ENCODE measurements around the gene RAB36.

Gene RAB36

DNA sequence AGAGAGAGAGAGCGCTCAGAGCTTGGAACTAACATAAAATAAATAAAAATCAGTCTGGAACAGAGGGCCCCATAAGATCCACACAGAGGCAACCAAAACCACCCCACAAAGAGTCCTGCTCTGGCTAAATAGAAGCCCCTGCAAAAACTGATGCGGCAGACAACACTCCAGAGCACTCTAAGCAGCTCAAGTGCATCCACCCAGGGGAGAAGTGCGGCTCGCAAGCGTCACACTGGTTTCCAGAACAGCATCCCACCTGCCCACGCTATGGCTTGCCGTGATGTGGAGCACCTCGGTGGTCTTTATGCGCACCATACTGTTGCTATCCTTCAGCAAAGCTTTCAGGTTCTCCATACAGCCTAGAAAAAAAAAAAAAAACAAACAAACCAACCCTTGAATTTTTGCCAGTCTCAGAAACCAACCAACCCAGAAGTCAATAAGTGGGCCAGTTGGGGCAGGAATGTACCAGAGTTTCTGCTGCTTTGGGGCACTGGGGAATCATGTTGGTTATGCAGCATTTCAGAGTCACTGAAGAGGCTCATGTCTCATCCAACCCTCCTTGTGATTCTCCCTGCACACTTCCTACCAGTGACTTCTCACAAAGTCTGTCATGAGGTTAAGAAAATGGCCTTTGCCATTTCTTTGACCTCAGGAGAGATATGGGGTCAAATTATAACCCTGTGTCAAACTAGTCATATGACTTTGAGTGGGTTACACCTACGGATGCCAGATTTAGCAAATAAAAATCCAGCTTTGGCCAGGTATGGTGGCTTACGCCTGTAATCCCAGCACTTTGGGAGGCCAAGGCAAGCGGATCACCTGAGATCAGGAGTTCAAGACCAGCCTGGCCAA is 6.5 kb upstream of the RAB36 start:
- H3K79me2 ChIP-seq (ENCODE audit: low read length), result peaks cover 8% of the 10 kb centered on the region; the same call in 1 of the 2 replicates
- H3K9ac ChIP-seq (ENCODE audit: low read length), result peak overlapping the region; percentile 94
- no peaks in the 10 kb centered on the region for H3K36me3 ChIP-seq (replicated peaks; ENCODE audit: insufficient read depth, low read length)
- H3K9me2 ChIP-seq (replicated peaks; ENCODE audit: insufficient read depth, low read length), result no peaks in the 10 kb centered on the region
- peak overlapping the region; percentile 99 for H3K27ac ChIP-seq (ENCODE audit: low read length)
- TF ChIP-seq EZH2phosphoT487 (IDR thresholded peaks at IDR 0.05; ENCODE audit: low read length), result no peak
- no peak for TF ChIP-seq EZH2 (optimal IDR thresholded peaks at IDR 0.05; ENCODE audit: low read depth, low read length)
- TF ChIP-seq, protein P1, sequence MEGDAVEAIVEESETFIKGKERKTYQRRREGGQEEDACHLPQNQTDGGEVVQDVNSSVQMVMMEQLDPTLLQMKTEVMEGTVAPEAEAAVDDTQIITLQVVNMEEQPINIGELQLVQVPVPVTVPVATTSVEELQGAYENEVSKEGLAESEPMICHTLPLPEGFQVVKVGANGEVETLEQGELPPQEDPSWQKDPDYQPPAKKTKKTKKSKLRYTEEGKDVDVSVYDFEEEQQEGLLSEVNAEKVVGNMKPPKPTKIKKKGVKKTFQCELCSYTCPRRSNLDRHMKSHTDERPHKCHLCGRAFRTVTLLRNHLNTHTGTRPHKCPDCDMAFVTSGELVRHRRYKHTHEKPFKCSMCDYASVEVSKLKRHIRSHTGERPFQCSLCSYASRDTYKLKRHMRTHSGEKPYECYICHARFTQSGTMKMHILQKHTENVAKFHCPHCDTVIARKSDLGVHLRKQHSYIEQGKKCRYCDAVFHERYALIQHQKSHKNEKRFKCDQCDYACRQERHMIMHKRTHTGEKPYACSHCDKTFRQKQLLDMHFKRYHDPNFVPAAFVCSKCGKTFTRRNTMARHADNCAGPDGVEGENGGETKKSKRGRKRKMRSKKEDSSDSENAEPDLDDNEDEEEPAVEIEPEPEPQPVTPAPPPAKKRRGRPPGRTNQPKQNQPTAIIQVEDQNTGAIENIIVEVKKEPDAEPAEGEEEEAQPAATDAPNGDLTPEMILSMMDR (IDR thresholded peaks at IDR 0.05; ENCODE audit: low read length), result no peak
- peaks cover 56% of the 10 kb centered on the region for H3F3A ChIP-seq (ENCODE audit: insufficient read depth, low read length)
- H3K4me3 ChIP-seq (ENCODE audit: low read length), result peak overlapping the region; percentile 6; the same call in 1 of the 2 replicates
- H3K4me1 ChIP-seq (ENCODE audit: low read length), result peaks cover 69% of the 10 kb centered on the region
- H3K27me3 ChIP-seq (replicated peaks; ENCODE audit: insufficient read depth, low read length), result no peaks in the 10 kb centered on the region
- peak overlapping the region; percentile 46 for H3K4me2 ChIP-seq (ENCODE audit: low read depth, low read length)
- no peaks in the 10 kb centered on the region for H4K20me1 ChIP-seq (ENCODE audit: insufficient read depth, low read length)
- H3K9me3 ChIP-seq (replicated peaks; ENCODE audit: insufficient read depth, low read length), result no peaks in the 10 kb centered on the region
- no peak overlapping the region for H2AFZ ChIP-seq (ENCODE audit: low read length)
- no peak for DNase-seq

DNA sequence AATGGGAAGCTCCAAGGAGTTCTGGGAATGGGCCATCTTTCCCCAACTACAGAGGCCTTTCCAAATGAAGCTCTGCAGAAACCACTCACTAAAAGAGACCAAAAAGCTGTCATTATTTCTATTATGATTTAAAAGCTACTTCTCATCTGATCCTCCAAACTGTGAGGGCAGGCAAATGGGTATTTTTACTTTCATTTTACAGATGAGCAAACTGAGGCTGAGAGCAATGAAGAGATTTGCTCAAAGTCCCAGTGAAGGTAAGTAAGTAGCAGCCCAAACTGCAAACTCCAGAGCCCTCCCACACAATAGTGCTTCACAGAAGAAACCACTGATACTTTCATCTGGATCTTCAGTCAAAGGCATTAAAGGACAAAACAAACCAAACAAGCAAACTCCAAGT is 4.9 kb upstream of the RAB36 start:
- Histone ChIP-seq H3F3A (ENCODE audit: insufficient read depth, low read length) (peaks cover 60% of the 10 kb centered on the region), H4K20me1 (ENCODE audit: insufficient read depth, low read length) (no peaks in the 10 kb centered on the region), H3K79me2 (ENCODE audit: low read length) (peaks cover 8% of the 10 kb centered on the region; the same call in 1 of the 2 replicates), H3K9me2 (replicated peaks; ENCODE audit: insufficient read depth, low read length) (no peaks in the 10 kb centered on the region), H2AFZ (ENCODE audit: low read length) (no peak overlapping the region), H3K4me2 (ENCODE audit: low read depth, low read length) (peak overlapping the region; percentile 35; the same call in 1 of the 2 replicates), H3K4me3 (ENCODE audit: low read length) (no peak overlapping the region), H3K27me3 (replicated peaks; ENCODE audit: insufficient read depth, low read length) (no peaks in the 10 kb centered on the region), H3K9me3 (replicated peaks; ENCODE audit: insufficient read depth, low read length) (no peaks in the 10 kb centered on the region), H3K4me1 (ENCODE audit: low read length) (peaks cover 78% of the 10 kb centered on the region), H3K27ac (ENCODE audit: low read length) (peak overlapping the region; percentile 99), H3K9ac (ENCODE audit: low read length) (peak overlapping the region; percentile 25; the same call in 1 of the 2 replicates), H3K36me3 (replicated peaks; ENCODE audit: insufficient read depth, low read length) (no peaks in the 10 kb centered on the region)
- DNase-seq, result peak; percentile 32
- TF ChIP-seq EZH2phosphoT487 (IDR thresholded peaks at IDR 0.05; ENCODE audit: low read length), result no peak
- TF ChIP-seq EZH2 (optimal IDR thresholded peaks at IDR 0.05; ENCODE audit: low read depth, low read length), result no peak
- TF ChIP-seq, protein P1 (IDR thresholded peaks at IDR 0.05; ENCODE audit: low read length), result no peak

DNA sequence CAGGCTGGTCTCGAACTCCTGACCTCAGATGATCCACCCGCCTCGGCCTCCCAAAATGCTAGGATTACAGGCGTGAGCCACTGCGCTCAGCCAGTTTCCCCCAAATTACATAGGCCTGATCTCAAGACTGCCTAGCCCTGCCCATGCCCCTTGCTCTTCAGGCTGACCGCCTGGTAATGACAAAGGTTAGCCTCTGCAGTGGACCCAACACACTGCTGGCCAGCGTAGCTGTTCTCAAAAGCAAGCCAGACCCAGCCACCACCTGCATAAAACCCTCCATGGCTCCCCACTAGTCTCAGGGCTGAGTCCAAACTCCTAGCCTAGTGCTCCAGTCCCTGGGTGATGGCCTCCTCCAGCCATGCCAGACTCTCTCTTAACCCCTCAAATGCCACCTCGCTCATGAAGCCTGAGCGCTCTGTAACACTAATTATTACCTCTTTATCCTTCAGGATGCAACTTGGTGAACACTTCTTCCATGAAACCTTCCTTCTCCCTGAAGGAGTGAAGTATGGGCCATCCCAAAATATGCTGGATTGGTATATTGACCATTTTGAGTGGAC is 2.7 kb upstream of the RAB36 start:
- Histone ChIP-seq H4K20me1 (ENCODE audit: insufficient read depth, low read length) (no peaks in the 10 kb centered on the region), H3F3A (ENCODE audit: insufficient read depth, low read length) (peaks cover 39% of the 10 kb centered on the region), H3K27ac (ENCODE audit: low read length) (peak overlapping the region; percentile 99), H3K9me2 (replicated peaks; ENCODE audit: insufficient read depth, low read length) (no peaks in the 10 kb centered on the region), H2AFZ (ENCODE audit: low read length) (no peak overlapping the region), H3K4me2 (ENCODE audit: low read depth, low read length) (peak overlapping the region; percentile 46; the same call in 1 of the 2 replicates), H3K36me3 (replicated peaks; ENCODE audit: insufficient read depth, low read length) (no peaks in the 10 kb centered on the region), H3K27me3 (replicated peaks; ENCODE audit: insufficient read depth, low read length) (no peaks in the 10 kb centered on the region), H3K9ac (ENCODE audit: low read length) (peak overlapping the region; percentile 70), H3K4me1 (ENCODE audit: low read length) (peaks cover 65% of the 10 kb centered on the region), H3K9me3 (replicated peaks; ENCODE audit: insufficient read depth, low read length) (no peaks in the 10 kb centered on the region), H3K4me3 (ENCODE audit: low read length) (no peak overlapping the region), H3K79me2 (ENCODE audit: low read length) (peaks cover 24% of the 10 kb centered on the region)
- TF ChIP-seq, protein P1 (IDR thresholded peaks at IDR 0.05; ENCODE audit: low read length), result no peak
- TF ChIP-seq EZH2phosphoT487 (IDR thresholded peaks at IDR 0.05; ENCODE audit: low read length) (no peak), EZH2 (optimal IDR thresholded peaks at IDR 0.05; ENCODE audit: low read depth, low read length) (no peak)
- DNase-seq, result no peak
